NCI-H187 (cell line): ENCODE data around the gene ALDH4A1.
"Not testable (repeated sequence)": the region's sequence is repeated elsewhere in the genome, so short reads cannot be mapped to it uniquely, and the experiment has no call there.

Source experiments
- DNase-seq, 2 experiments: peaks; one replicate each; lab custom pipeline; 2025; lab: John Stamatoyannopoulos, UW

Gene ALDH4A1

DNA sequence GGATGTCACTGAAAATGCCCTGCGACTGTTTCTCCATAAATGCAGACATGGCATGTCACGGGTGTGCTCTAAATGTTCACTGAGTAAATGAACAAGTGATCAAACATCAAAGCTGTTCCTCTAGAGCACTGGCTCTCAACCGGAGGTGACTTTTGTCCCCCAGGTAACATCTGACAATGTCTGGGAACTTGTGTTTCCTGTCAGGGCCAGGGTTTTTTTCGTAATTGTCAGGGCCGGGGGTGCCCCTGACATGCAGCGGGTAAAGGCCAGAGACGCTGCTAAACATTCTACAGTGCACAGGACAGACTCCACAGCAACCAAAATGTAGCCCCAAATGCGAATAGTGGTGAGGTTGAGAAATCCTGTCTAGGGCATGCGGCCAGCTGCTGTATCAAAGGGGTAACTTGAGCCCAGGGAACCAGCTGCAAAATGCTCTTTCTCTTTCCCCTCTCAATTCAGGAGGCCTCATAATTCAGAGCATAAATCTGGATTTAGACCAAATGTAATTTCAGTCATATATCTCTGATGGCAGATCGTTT is 2.0 kb downstream of the ALDH4A1 start:
- DNase-seq = no peak

GRCh38 chr1:18899363-18900049 is 2.8 kb downstream of the ALDH4A1 start:
- DNase-seq = no peak

GRCh38 chr1:18898567-18898966 is 3.8 kb downstream of the ALDH4A1 start:
- no peak for DNase-seq

DNA sequence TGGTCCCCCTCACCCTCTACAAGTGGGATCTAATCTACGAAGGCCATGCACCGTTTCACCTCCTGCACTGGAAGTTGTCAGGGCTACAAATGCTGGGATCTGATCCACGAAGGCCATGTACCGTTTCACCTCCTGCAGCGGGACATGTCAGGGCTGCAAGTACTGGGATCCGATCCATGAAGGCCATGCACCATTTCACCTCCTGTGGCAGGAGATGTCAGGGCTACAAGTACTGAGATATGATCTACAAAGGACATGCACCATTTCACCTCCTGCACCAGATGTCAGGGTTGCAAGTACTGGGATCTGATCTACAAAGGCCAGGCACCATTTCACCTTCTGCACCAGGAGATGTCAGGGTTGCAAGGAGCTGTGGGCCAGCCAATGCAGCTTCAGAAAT is 7.0 kb downstream of the ALDH4A1 start:
- DNase-seq = peak in 1 of 2 experiments; percentile 26

DNA sequence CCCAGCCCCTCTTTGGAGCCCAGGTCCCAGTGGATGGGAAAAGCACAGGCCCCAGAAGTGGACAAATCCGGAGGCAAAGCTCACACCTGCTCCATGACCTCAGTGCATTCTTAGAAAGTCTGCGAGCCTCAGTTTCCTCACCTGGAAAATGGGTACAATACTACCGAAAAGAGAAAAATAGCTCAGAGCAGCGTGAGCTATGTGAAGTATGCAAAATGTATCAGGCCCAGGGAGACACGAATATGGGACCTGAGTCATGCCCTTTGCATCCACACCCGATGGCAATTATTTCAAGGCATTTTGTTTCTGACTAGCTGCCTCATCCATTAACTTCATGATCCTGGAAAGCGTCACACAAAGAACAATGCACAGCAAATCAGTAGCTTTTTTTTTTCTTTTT is 9.2 kb downstream of the ALDH4A1 start:
- DNase-seq = no peak

GRCh38 chr1:18891858-18892257 is 10.5 kb downstream of the ALDH4A1 start:
- not testable (repeated sequence) for DNase-seq

DNA sequence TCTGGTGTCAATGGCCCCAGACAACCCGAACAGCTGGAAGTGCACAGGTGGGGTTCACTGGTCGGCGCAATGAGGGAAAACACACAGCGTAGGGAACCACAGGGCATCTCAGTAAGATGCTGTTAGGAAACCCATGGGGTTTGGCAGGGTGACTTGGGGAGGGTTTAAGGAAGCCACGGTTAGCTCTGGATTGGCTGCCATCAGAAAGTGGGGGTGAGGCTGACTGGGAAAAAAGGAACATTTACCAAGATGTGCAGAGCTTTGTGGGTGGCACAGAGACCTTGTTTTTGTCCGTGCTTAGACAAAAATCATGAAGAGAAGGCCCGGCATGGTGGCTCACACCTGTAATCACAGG is 11.0 kb downstream of the ALDH4A1 start:
- DNase-seq = no peak

DNA sequence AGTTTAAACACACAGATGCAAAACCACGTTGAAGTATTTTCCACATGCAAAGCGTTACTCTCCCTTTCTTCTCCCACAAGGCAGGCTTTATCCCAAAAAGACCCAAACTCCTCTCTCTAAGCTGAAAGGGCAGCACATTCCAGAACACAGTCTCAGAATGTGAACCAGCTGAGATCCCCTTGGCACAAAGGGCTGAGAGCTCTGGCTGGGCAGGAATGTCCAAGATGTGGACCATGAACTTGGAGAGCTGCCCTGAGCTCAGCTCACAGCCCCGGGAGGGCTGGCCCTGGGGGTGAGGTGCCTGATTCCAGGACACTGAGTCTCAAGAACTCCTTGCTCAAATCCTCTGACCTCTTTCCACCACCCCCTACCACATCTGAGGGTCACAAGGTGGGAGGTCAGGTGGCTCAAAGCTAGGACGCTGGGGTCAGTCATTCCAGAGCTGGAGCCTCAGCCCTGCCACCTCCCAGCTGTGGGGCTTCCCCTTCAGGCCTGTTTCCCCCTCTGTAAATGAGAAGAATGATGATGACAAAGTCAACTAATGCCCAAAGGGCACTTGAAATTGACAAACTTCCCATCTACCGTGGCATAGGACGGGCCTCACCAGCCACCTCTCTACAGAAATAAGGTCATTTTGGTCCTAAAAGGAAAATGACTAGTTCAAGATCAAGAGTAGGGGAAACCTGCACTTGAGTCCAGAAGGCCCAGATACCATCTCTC is 11.5 kb downstream of the ALDH4A1 start:
- DNase-seq = no peak

DNA sequence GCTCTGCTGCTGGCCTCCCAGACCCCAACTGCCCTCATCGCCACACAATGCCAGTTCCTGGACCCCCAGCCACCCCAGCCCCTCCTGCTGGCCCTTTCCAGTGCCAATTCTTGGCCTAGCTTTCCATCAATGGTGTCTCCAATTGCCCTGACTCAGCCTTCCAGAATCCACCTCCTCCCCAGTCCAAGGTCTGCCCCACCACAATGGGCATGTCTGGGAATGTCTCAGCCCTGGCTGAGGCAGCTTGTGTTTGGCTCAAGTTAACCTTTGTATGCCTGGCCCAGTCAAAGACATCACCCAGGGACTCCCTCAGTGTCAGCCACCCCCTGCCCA is 16.4 kb downstream of the ALDH4A1 start:
- DNase-seq = no peak

GRCh38 chr1:18885311-18886002 is 16.9 kb downstream of the ALDH4A1 start:
- DNase-seq = no peak

DNA sequence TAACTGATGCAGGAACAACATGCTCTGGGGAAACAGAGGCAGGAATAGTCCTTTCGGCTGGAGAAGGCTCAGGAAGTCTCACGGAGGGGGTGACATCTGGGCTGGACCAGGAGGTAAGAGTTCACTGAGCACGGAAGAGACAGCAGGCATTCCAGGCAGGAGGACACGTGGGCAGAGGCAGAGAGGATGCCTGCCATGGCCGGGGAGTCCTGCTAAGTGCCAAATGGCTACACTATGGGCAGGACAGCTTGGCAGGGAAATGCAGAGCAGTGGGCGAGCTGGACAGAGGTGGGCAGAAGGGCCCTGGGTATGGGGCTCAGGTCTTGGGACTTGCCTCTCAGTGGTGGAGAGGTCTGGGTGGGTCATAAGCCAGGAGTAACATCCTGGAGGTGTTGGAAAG is 17.6 kb downstream of the ALDH4A1 start:
- no peak for DNase-seq

GRCh38 chr1:18884419-18884717 is 18.0 kb downstream of the ALDH4A1 start:
- DNase-seq = no peak

DNA sequence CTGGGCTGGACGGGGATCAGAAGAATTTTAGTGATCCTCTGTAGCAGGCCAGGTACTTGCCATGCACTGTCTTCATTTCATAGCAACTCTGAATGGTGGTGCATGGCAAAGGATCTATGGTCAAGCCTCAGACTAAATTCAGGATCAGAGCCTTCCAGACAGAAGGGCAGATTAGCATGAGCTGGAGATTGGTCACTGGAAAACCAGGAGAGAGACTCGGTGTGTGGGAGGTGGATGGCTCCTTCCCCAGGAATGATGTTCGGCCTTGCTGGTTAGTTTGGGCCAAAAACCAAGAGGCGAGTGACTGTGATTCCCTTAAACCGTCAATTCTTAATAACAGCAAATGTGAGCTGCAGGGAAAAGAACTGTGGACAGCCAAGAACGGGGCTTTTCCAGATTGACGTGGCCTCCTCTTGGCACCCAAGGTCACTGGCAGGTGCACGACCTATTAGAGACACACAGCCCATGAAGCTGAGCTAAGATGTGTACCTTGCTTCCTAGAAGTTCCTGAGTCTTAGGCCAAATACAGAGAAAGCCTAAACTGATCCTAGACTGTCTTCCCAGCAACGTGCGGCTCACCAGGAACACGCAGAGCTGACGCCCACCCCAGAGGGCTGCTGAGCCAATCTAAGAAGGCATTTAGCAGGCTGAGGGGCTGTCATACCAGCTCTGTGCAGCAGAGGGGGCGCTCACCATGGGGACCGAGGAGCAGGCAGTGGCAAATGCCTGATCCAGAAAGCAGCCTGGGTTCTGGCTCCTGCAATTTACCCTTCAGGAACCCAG is 18.5 kb downstream of the ALDH4A1 start:
- DNase-seq = no peak

DNA sequence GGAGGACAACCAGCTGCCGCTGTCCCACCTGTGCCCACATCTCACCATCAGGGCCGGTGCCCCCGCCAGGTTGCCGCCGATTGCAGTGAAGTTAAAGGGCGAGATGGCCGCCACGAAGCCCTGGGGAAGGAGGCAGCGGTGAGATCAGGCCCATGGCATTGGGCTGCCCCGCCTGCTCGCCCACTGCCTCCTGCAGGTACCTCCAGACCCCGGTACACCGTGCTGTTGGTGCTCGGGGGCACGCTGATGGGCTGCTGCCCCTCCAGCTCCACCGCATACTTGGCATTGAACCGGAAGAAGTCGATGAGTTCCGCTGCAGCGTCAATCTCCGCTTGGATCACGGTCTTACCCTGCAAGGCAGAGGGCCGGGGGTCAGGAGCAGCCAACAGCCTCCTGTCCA is 19.3 kb downstream of the ALDH4A1 start:
- no peak for DNase-seq

GRCh38 chr1:18882486-18882885 is 19.9 kb downstream of the ALDH4A1 start:
- no peak for DNase-seq

GRCh38 chr1:18881642-18882431 is 20.5 kb downstream of the ALDH4A1 start:
- no peak for DNase-seq

DNA sequence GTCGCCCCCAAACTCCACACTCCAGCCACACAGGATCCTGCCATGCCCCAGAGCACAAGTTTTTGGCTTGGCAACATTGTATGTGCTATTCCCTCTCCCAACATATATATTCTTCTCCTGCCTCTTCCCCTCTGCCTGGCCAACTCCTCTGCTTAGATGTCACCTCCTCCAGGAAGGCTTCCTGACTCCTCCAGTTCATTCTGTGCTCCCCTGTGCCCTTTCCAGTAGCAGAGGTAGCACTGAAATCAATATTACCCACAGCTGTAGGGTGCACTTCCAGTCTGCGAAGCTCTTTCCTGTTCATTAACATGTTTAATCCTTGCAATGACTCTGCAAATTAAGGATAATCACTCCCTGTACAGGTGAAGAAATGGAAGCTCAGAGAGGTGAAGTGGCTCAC is 21.2 kb downstream of the ALDH4A1 start:
- no peak for DNase-seq

- no peak for DNase-seq
These were observed 21.8 kb downstream of the ALDH4A1 start for GRCh38 chr1:18880585-18880984.

GRCh38 chr1:18879791-18880309 is 22.5 kb downstream of the ALDH4A1 start:
- DNase-seq = no peak

DNA sequence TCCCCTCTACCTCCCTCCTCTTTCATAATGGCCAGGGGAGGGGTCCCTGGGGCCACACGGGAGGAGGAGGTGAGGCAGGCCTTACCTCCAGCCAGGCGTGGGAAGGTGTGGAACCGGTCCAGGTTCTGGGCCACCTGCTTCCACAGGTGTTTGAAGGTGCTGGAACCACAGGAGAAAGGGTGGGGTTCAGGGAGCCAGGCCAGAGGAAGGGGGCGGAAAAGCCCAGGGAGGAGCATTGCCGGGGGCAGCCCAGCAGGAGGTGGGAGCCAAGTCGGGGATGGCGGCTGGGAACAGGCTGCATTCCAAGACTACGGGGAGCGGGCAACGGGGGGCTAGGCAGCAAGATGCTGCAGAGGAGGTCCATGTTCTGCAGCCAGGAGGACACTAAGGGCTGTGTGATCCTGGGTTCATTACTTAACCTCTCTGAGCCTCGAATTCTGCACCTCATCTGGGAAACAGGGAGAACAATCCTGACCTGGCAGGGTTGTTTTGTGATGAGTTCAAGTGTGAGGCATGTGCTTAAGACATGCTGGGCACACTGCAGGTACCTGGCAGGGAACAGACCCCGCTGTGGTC is 23.1 kb downstream of the ALDH4A1 start:
- no peak for DNase-seq
